OCI-LY1 (cell line): ENCODE measurements around the gene DOCK1.

Experiments used
- H2AFZ ChIP-seq: fragments of 200-600 bp; sonication (generic), shearing (Covaris generic); 2 replicates; pipeline ENCODE4 v1.6.0; 2014; ENCODE audit warnings: antibody characterized with exemption, mild to moderate bottlenecking, low read length
- H3F3A ChIP-seq: fragments of 200-600 bp; sonication (generic), shearing (Covaris generic); 2 replicates; pipeline ENCODE4 v1.6.0; 2014; ENCODE audit warnings: mild to moderate bottlenecking, antibody characterized with exemption, low read length, moderate library complexity; ENCODE audit not compliant: insufficient read depth
- H3K27ac ChIP-seq: fragments of 200-600 bp; sonication (generic); 2 replicates; pipeline ENCODE4 v1.5.1; 2014; ENCODE audit warnings: low read length, mixed run types, mild to moderate bottlenecking, low read depth; ENCODE audit not compliant: poor library complexity, severe bottlenecking
- H3K27me3 ChIP-seq: fragments of 200-600 bp; sonication (generic); 2 replicates; pipeline ENCODE4 v1.6.0; 2014; ENCODE audit warnings: antibody characterized with exemption, mild to moderate bottlenecking, low read length, moderate library complexity; ENCODE audit not compliant: insufficient read depth
- H3K36me3 ChIP-seq: fragments of 200-600 bp; sonication (generic); 2 replicates; pipeline ENCODE4 v1.6.1; 2014; ENCODE audit warnings: mild to moderate bottlenecking, antibody characterized with exemption, low read length, moderate library complexity, mixed read lengths; ENCODE audit not compliant: insufficient read depth
- H3K4me1 ChIP-seq: fragments of 200-600 bp; sonication (generic); 2 replicates; pipeline ENCODE4 v1.5.1; 2014; ENCODE audit warnings: mild to moderate bottlenecking, low read length, moderate library complexity; ENCODE audit not compliant: insufficient read depth, severe bottlenecking
- H3K4me2 ChIP-seq: fragments of 200-600 bp; sonication (generic), shearing (Covaris generic); 2 replicates; pipeline ENCODE4 v1.6.1; 2014; ENCODE audit warnings: low read length
- H3K4me3 ChIP-seq: fragments of 200-600 bp; sonication (generic); 2 replicates; pipeline ENCODE4 v1.5.1; 2014; ENCODE audit warnings: low read length, low read depth, mild to moderate bottlenecking, mixed read lengths; ENCODE audit not compliant: poor library complexity, severe bottlenecking
- H3K79me2 ChIP-seq: fragments of 200-600 bp; shearing (Covaris generic); 2 replicates; pipeline ENCODE4 v1.6.1; 2016; ENCODE audit warnings: mixed run types, low read length, mixed read lengths; ENCODE audit not compliant: insufficient read depth
- H3K9ac ChIP-seq: fragments of 200-600 bp; sonication (generic), shearing (Covaris generic); 2 replicates; pipeline ENCODE4 v1.6.1; 2014; ENCODE audit warnings: mild to moderate bottlenecking, low read length, mixed read lengths
- H3K9me2 ChIP-seq: fragments of 200-600 bp; sonication (generic), shearing (Covaris generic); 2 replicates; pipeline ENCODE4 v1.6.1; 2014; ENCODE audit warnings: low read depth, mild to moderate bottlenecking, low read length, mixed read lengths
- H3K9me3 ChIP-seq: fragments of 200-600 bp; shearing (Covaris generic); 2 replicates; pipeline ENCODE4 v1.6.1; 2014; ENCODE audit warnings: low read length, mixed read lengths
- H4K20me1 ChIP-seq: fragments of 200-600 bp; sonication (generic), shearing (Covaris generic); 2 replicates; pipeline ENCODE4 v1.6.0; 2016; ENCODE audit warnings: mild to moderate bottlenecking, low read length; ENCODE audit not compliant: insufficient read depth
- EZH2 ChIP-seq: fragments of 200-600 bp; sonication (generic), shearing (Covaris generic); IDR thresholded peaks from 2 replicates; pipeline ENCODE4 v1.8.0; 2017; ENCODE audit warnings: borderline replicate concordance, mixed run types, mild to moderate bottlenecking, antibody characterized with exemption, low read length, moderate library complexity, mixed read lengths
- TF ChIP-seq, protein P1 (sequence below): fragments of 200-600 bp; sonication (generic), shearing (Covaris generic); IDR thresholded peaks from 2 replicates; pipeline ENCODE4 v1.5.1; 2017; ENCODE audit warnings: mild to moderate bottlenecking, antibody characterized with exemption, low read length, moderate library complexity, mixed read lengths

Gene DOCK1

DNA sequence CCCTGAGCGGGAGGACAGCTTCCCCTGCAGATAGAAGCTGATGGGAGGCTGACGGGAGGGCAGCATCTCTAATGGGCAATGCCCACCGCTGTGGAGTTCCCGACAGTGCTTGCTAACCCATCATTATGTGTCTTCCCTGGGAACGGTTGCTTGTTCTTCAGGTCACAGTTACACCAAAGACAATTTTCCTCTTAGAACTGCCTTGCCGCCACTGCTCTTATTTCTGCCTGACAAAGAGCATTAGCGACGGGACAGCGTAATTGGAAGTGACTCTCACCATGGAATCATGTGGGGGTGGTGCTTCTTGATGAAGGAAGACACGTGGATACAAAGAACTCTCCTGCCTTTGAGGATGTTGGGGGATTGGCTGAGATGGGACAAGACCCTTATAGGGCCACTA is 562.6 kb downstream of the DOCK1 start:
- TF ChIP-seq, protein P1, sequence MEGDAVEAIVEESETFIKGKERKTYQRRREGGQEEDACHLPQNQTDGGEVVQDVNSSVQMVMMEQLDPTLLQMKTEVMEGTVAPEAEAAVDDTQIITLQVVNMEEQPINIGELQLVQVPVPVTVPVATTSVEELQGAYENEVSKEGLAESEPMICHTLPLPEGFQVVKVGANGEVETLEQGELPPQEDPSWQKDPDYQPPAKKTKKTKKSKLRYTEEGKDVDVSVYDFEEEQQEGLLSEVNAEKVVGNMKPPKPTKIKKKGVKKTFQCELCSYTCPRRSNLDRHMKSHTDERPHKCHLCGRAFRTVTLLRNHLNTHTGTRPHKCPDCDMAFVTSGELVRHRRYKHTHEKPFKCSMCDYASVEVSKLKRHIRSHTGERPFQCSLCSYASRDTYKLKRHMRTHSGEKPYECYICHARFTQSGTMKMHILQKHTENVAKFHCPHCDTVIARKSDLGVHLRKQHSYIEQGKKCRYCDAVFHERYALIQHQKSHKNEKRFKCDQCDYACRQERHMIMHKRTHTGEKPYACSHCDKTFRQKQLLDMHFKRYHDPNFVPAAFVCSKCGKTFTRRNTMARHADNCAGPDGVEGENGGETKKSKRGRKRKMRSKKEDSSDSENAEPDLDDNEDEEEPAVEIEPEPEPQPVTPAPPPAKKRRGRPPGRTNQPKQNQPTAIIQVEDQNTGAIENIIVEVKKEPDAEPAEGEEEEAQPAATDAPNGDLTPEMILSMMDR = no peak
- no peak for TF ChIP-seq EZH2
- H3K4me2 ChIP-seq = no peak overlapping the region
- H3K9me2 ChIP-seq = no peaks in the 10 kb centered on the region
- H3K9ac ChIP-seq = no peak overlapping the region
- H3K4me1 ChIP-seq = no peaks in the 10 kb centered on the region
- no peaks in the 10 kb centered on the region for H4K20me1 ChIP-seq
- no peak overlapping the region for H3K4me3 ChIP-seq
- H3K9me3 ChIP-seq = no peaks in the 10 kb centered on the region
- no peaks in the 10 kb centered on the region for H3K27me3 ChIP-seq
- no peak overlapping the region for H3K27ac ChIP-seq
- H3K36me3 ChIP-seq = no peaks in the 10 kb centered on the region
- no peaks in the 10 kb centered on the region for H3K79me2 ChIP-seq
- no peaks in the 10 kb centered on the region for H3F3A ChIP-seq
- H2AFZ ChIP-seq = no peak overlapping the region

DNA sequence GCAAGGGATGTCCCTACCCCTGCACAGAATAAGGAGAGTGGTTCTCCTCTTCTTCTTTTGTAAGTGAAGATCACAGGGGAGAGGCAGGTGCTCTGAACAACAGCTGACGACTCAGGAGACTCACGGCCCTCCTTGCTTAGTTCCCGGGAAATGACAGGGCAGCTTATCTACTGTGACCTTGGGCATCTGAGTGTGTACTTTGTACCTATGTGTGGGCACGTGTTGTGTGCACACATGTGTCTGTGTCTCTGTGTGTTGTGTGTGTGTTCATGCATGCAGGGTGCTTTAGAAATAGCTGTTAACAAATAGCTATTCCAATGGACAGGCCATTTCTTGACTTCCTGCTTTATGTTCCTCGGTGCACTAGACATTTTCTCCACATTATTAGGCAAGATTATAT is 563.4 kb downstream of the DOCK1 start:
- H3K9me3 ChIP-seq = no peaks in the 10 kb centered on the region
- no peak overlapping the region for H3K4me3 ChIP-seq
- H3F3A ChIP-seq = no peaks in the 10 kb centered on the region
- no peaks in the 10 kb centered on the region for H3K79me2 ChIP-seq
- no peak overlapping the region for H3K9ac ChIP-seq
- H3K36me3 ChIP-seq = no peaks in the 10 kb centered on the region
- H2AFZ ChIP-seq = no peak overlapping the region
- H3K9me2 ChIP-seq = no peaks in the 10 kb centered on the region
- H3K4me1 ChIP-seq = no peaks in the 10 kb centered on the region
- no peaks in the 10 kb centered on the region for H3K27me3 ChIP-seq
- no peak overlapping the region for H3K4me2 ChIP-seq
- no peak overlapping the region for H3K27ac ChIP-seq
- TF ChIP-seq, protein P1 = no peak
- no peak for TF ChIP-seq EZH2
- no peaks in the 10 kb centered on the region for H4K20me1 ChIP-seq

DNA sequence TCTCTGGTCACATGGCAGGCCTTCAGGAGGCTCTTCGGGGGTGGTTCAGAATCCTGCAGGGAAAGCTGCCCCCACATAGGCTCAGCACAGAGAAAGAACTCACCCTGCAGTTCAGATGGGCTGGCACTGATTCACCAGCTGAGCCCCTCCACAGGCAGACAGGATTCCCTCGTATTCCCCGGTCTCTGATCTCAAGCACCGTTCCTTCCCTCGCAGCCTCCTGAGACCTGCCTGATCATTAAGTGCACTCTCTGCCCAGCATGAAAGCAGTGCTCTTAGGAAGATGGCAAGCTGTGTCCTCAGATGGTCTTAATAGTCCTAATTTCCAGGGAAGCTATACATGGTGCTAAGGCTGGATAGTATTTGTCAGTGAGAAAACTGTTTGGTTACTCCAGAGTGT is 565.7 kb downstream of the DOCK1 start:
- Histone ChIP-seq H2AFZ (no peak overlapping the region), H3K9me3 (no peaks in the 10 kb centered on the region), H3F3A (no peaks in the 10 kb centered on the region), H3K4me2 (no peak overlapping the region), H3K79me2 (no peaks in the 10 kb centered on the region), H3K27ac (no peak overlapping the region), H3K4me1 (no peaks in the 10 kb centered on the region), H3K27me3 (no peaks in the 10 kb centered on the region), H3K36me3 (no peaks in the 10 kb centered on the region), H3K9ac (no peak overlapping the region), H3K9me2 (no peaks in the 10 kb centered on the region), H4K20me1 (no peaks in the 10 kb centered on the region), H3K4me3 (no peak overlapping the region)
- TF ChIP-seq EZH2 = no peak
- TF ChIP-seq, protein P1 = no peak
